GM12878 (cell line): ENCODE data around the gene DNAJC17. TPM values are rescaled to one million over a fixed set of nuclear protein-coding genes. Genes with fewer than 3 reads are reported as not detected.
A peak's percentile ranks its signal among the peaks of the same experiment; 100 is the strongest.

Experiments
- ATAC-seq: fragments of 200-7000 bp; cut with Tn5 transposase; 3 replicates; pipeline ENCODE4 v1.9.1; 2020; ENCODE audit warnings: mild to moderate bottlenecking, moderate library complexity
- BruUV-seq: library from RNA; stranded (reverse); fragments of 400-500 nt; replicated peaks from 2 replicates; lab custom pipeline; 2021; lab: Mats Ljungman, UMichigan
- CTCF ChIA-PET: fragments of 300-600 bp; sonication (Branson Sonifier 250); formaldehyde crosslinking; extraction: SDS; loops from one replicate; lab custom pipeline; 2021; ENCODE audit warnings: inconsistent platforms; lab: Yijun Ruan, JAX
- POLR2A ChIA-PET: fragments of 350-600 bp; formaldehyde crosslinking; extraction: SDS; loops from one replicate; lab custom pipeline; 2021; ENCODE audit warnings: inconsistent platforms; lab: Charles Lee
- RAD21 ChIA-PET: fragments of 300-600 bp; sonication (Branson Sonifier 250); formaldehyde crosslinking; loops from one replicate; lab custom pipeline; 2023; ENCODE audit warnings: antibody characterized with exemption; ENCODE audit not compliant: unreplicated experiment; lab: Charles Lee
- SMC1A ChIA-PET: fragments of 300-600 bp; sonication (Branson Sonifier 250); formaldehyde crosslinking; loops from one replicate; lab custom pipeline; 2023; ENCODE audit not compliant: unreplicated experiment, uncharacterized antibody; lab: Charles Lee
- DNase-seq: peaks from one replicate; pipeline ENCODE4 v3.0.0-alpha.2; 2011; ENCODE audit warnings: low read depth, low spot score
- FAIRE-seq: peaks from 3 replicates; lab custom pipeline; 2011; peaks lifted over from hg19 to GRCh38; lab: Jason Lieb, UNC
- H2AFZ ChIP-seq: 2 replicates; pipeline ENCODE4 v1.6.0; 2011; ENCODE audit warnings: low read depth, low read length, control low read depth; ENCODE audit not compliant: control insufficient read depth
- H3K27ac ChIP-seq: 2 replicates; pipeline ENCODE4 v1.5.1; 2011; ENCODE audit warnings: control low read depth; ENCODE audit not compliant: control insufficient read depth, insufficient read depth
- H3K27me3 ChIP-seq, 2 experiments: replicated peaks in 1 of 2; 2 replicates each; pipeline versions ENCODE4 v1.6.0 to v1.6.1; 2011; ENCODE audit warnings: low read length in 1 of 2; ENCODE audit not compliant: control insufficient read depth in 2 of 2, insufficient read depth in 2 of 2
- H3K36me3 ChIP-seq, 2 experiments: 2 replicates each; pipeline ENCODE4 v1.5.1; 2011; ENCODE audit warnings: low read length in 1 of 2; ENCODE audit not compliant: control insufficient read depth in 2 of 2, insufficient read depth in 2 of 2
- H3K4me1 ChIP-seq: 2 replicates; pipeline ENCODE4 v1.6.1; 2011; ENCODE audit warnings: mild to moderate bottlenecking, low read length, moderate library complexity, mixed read lengths; ENCODE audit not compliant: control insufficient read depth, insufficient read depth
- H3K4me2 ChIP-seq: 2 replicates; pipeline ENCODE4 v1.6.0; 2011; ENCODE audit warnings: control low read depth; ENCODE audit not compliant: control insufficient read depth, insufficient read depth
- H3K4me3 ChIP-seq: fragments of 200-600 bp; sonication (generic); 2 replicates; pipeline ENCODE4 v1.5.1; 2016
- H3K79me2 ChIP-seq: 2 replicates; pipeline ENCODE4 v1.6.0; 2011; ENCODE audit warnings: low read length; ENCODE audit not compliant: control insufficient read depth, insufficient read depth
- H3K9ac ChIP-seq: 2 replicates; pipeline ENCODE4 v1.8.0; 2011; ENCODE audit warnings: low read length, control low read depth, mixed read lengths; ENCODE audit not compliant: control insufficient read depth, insufficient read depth
- H3K9me3 ChIP-seq: replicated peaks from 3 replicates; pipeline ENCODE4 v1.5.1; 2011; ENCODE audit warnings: mild to moderate bottlenecking, low read length; ENCODE audit not compliant: control insufficient read depth, insufficient read depth
- H4K20me1 ChIP-seq: 2 replicates; pipeline ENCODE4 v1.6.0; 2011; ENCODE audit not compliant: control insufficient read depth, insufficient read depth
- ASH2L ChIP-seq: fragments of 300-600, 200-600 bp; sonication (generic); IDR thresholded peaks from 2 replicates; pipeline ENCODE4 v1.6.1; 2017; ENCODE audit warnings: low read depth, mild to moderate bottlenecking, borderline replicate concordance
- BACH1 ChIP-seq: fragments of 450-650 bp; IDR thresholded peaks from 2 replicates; pipeline ENCODE4 v1.6.1; 2017; ENCODE audit warnings: mild to moderate bottlenecking, borderline replicate concordance
- DPF2 ChIP-seq: fragments of 450-650 bp; IDR thresholded peaks from 2 replicates; pipeline ENCODE4 v1.6.1; 2017; ENCODE audit warnings: mild to moderate bottlenecking
- JUND ChIP-seq: IDR thresholded peaks from 2 replicates; pipeline ENCODE4 v1.6.1; 2012; ENCODE audit warnings: low read depth, mild to moderate bottlenecking, low read length, improper control_type of control experiment, moderate library complexity
- LARP7 ChIP-seq: fragments of 450-650 bp; IDR thresholded peaks from 2 replicates; pipeline ENCODE4 v1.6.1; 2017; ENCODE audit warnings: mild to moderate bottlenecking
- MLLT1 ChIP-seq: fragments of 450-650 bp; IDR thresholded peaks from 2 replicates; pipeline ENCODE4 v1.6.1; 2016; ENCODE audit warnings: mild to moderate bottlenecking
- NRF1 ChIP-seq: conservative IDR thresholded peaks from 2 replicates; pipeline ENCODE4 v1.6.1; 2011; ENCODE audit warnings: mild to moderate bottlenecking, low read depth, low read length, improper control_type of control experiment
- PKNOX1 ChIP-seq: fragments of 450-650 bp; IDR thresholded peaks from 2 replicates; pipeline ENCODE4 v1.6.1; 2016; ENCODE audit warnings: mild to moderate bottlenecking
- POLR2AphosphoS2 ChIP-seq: IDR thresholded peaks from 2 replicates; pipeline ENCODE4 v1.6.1; 2011; ENCODE audit warnings: low read depth, mild to moderate bottlenecking, low read length, improper control_type of control experiment, moderate library complexity
- RB1 ChIP-seq: fragments of 450-650 bp; formaldehyde crosslinking; IDR thresholded peaks from 2 replicates; pipeline ENCODE4 v1.6.1; 2017; ENCODE audit warnings: mild to moderate bottlenecking, borderline replicate concordance
- RELA ChIP-seq: fragments of 450-650 bp; IDR thresholded peaks from 2 replicates; pipeline ENCODE4 v1.8.0; 2014; ENCODE audit warnings: borderline replicate concordance; ENCODE audit not compliant: partially characterized antibody
- SRF ChIP-seq, 2 experiments: IDR thresholded peaks; 2 replicates each; pipeline ENCODE4 v1.6.1; 2011; ENCODE audit warnings: low read depth in 2 of 2, low read length in 2 of 2, mild to moderate bottlenecking in 1 of 2, moderate library complexity in 1 of 2
- STAT1 ChIP-seq: fragments of 450-650 bp; conservative IDR thresholded peaks from 2 replicates; pipeline ENCODE4 v1.6.1; 2014; ENCODE audit warnings: antibody characterized with exemption, mild to moderate bottlenecking
- ZNF207 ChIP-seq: fragments of 450-650 bp; IDR thresholded peaks from 2 replicates; pipeline ENCODE4 v1.6.1; 2014; ENCODE audit warnings: antibody characterized with exemption, mild to moderate bottlenecking, borderline replicate concordance
- WGBS: methylation state at CpG from one replicate; pipeline ENCODE4 v1.1.6; 2016; ENCODE audit warnings: low lambda C conversion rate; ENCODE audit not compliant: insufficient replicate concordance, insufficient coverage; ENCODE audit errors: missing lambda C conversion rate; 5-methylcytosine and 5-hydroxymethylcytosine counted together
- in situ Hi-C: fragments of 300-500 bp; cut with MboI; formaldehyde crosslinking; loops from 9 replicates; pipeline ENCODE4 v1.14.3; 2018; ENCODE audit warnings: mixed read lengths
- intact Hi-C: fragments of 100-400 bp; cut with micrococcal nuclease; formaldehyde crosslinking; loops from one replicate; pipeline ENCODE4 v1.14.2; 2022; ENCODE audit not compliant: unreplicated experiment
- polyA plus RNA-seq, 11 experiments: library from polyadenylated mRNA; depleted of rRNA in 4 of 11; unstranded in 6 of 11; stranded (reverse) in 5 of 11; fragments of >200 nt; fragmentation: Nextera tagmentation in 4 of 11; fragmentation: Illumina TruSeq in 1 of 11; extraction: Ambion mirVana in 4 of 11; extraction: Trizol in 1 of 11; gene quantifications; 1 replicate in 1 of 11; 2 replicates in 10 of 11; pipeline versions ENCODE4 v1.2.1 to v1.2.3, GENCODE V29; 2011 to 2016; ENCODE audit warnings: inconsistent platforms in 2 of 11, missing spikeins in 2 of 11, low read depth in 1 of 11
- total RNA-seq, 4 experiments: library from RNA; depleted of rRNA in 3 of 4; stranded (reverse); fragments of >200 nt in 3 of 4; fragmentation: Illumina TruSeq in 1 of 4; extraction: Trizol in 1 of 4; gene quantifications; 2 replicates each; pipeline versions ENCODE4 v1.2.1 to v1.2.3, GENCODE V29; 2013 to 2021

The DNAJC17 gene
- total and polyA plus RNA-seq, 10 of the 15 experiments (the other 5 are each of a cell fraction or from before 2014, with no cell fraction given): 6.1 to 62.8 (median 45.4) TPM

GRCh38 chr15:40787991-40788390 lies 19.3 kb downstream of the DNAJC17 start:
- peaks cover 9% of the 10 kb centered on the region for H3K4me1 ChIP-seq
- intact Hi-C loops (no loop called here), in situ Hi-C loops (loop anchor here (5.0 kb wide), 1 partner anchor 271 kb away; no protein-coding TSS in a partner anchor)
- SMC1A ChIA-PET: interaction anchor here (0.7 to 4.0 kb wide), 3 partner anchors 9 to 367 kb away, joined by 3 to 27 read pairs (median 4); no protein-coding TSS in a partner anchor
- no peak overlapping the region for H3K9ac ChIP-seq
- WGBS: 77% methylated on average over 6 of the region's 6 CpGs
- H4K20me1 ChIP-seq: no peaks in the 10 kb centered on the region
- no peak overlapping the region for H3K27ac ChIP-seq
- CTCF ChIA-PET: interaction anchor here (1.4 to 6.6 kb wide), 5 partner anchors 14 to 109 kb away, joined by 3 to 45 read pairs (median 12); partner anchors contain the start of gene VPS18
- H3K27me3 ChIP-seq: no peaks in the 10 kb centered on the region
- no peak overlapping the region for H2AFZ ChIP-seq
- H3K4me3 ChIP-seq: no peak overlapping the region
- no peak for DNase-seq
- FAIRE-seq: no peak
- no peaks in the 10 kb centered on the region for H3K9me3 ChIP-seq
- 0 out of 2 replicates have a peak overlapping the region, but pooled peaks have one; percentile 22 for H3K4me2 ChIP-seq
- TF ChIP-seq JUND (no peak), LARP7 (no peak), STAT1 (no peak), NRF1 (no peak), ASH2L (no peak), POLR2AphosphoS2 (no peak), PKNOX1 (no peak), DPF2 (no peak), RELA (no peak), BACH1 (no peak), MLLT1 (no peak), RB1 (no peak), ZNF207 (no peak), SRF (IDR thresholded peaks at IDR 0.05; ENCODE audit: low read depth in 2 of 2, low read length in 2 of 2) (no peak)
- no peak; the same call in 2 of the 3 replicates for ATAC-seq
- RAD21 ChIA-PET: no interaction called here
- peaks cover 0 to 7% of the 10 kb centered on the region in 2 experiments; a peak in 2 of 4 replicates for H3K36me3 ChIP-seq
- peaks cover 5% of the 10 kb centered on the region for H3K79me2 ChIP-seq
- no TSS peak for BruUV-seq
- POLR2A ChIA-PET: interaction anchor here (0.6 to 0.7 kb wide), 3 partner anchors 10 to 188 kb away, joined by 3 to 5 read pairs (median 4); no protein-coding TSS in a partner anchor
